ENCODE measurements around the gene MRPL34.

The MRPL34 gene

GRCh38 chr19:17309965-17310461, 4.3 kb downstream of the MRPL34 start:
- no peak for DNase-seq

GRCh38 chr19:17311455-17312188, 6.0 kb downstream of the MRPL34 start:
- DNase-seq: peak; percentile 50

- DNase-seq: no peak
Measured at GRCh38 chr19:17312189-17313113, 6.8 kb downstream of the MRPL34 start.

- no peak for DNase-seq
Measured at GRCh38 chr19:17314007-17314593, 8.4 kb downstream of the MRPL34 start.

- DNase-seq: no peak
Measured at GRCh38 chr19:17318966-17319365, 13.3 kb downstream of the MRPL34 start.

GRCh38 chr19:17319473-17320238, 14.0 kb downstream of the MRPL34 start:
- no peak for DNase-seq

GRCh38 chr19:17320435-17320834, 14.8 kb downstream of the MRPL34 start:
- DNase-seq: no peak

GRCh38 chr19:17321655-17322489, 16.2 kb downstream of the MRPL34 start:
- no peak for DNase-seq

- DNase-seq: no peak
Measured at GRCh38 chr19:17322854-17323253, 17.2 kb downstream of the MRPL34 start.

GRCh38 chr19:17323300-17323963, 17.8 kb downstream of the MRPL34 start:
- no peak for DNase-seq

- DNase-seq: no peak
Measured at GRCh38 chr19:17323964-17324332, 18.3 kb downstream of the MRPL34 start.

GRCh38 chr19:17324357-17325114, 18.9 kb downstream of the MRPL34 start:
- DNase-seq: no peak

- DNase-seq: no peak
Measured at GRCh38 chr19:17325133-17325532, 19.5 kb downstream of the MRPL34 start.

- DNase-seq: no peak
Measured at GRCh38 chr19:17325881-17326594, 20.4 kb downstream of the MRPL34 start.

GRCh38 chr19:17326595-17326966, 20.9 kb downstream of the MRPL34 start:
- no peak for DNase-seq

GRCh38 chr19:17327068-17327653, 21.5 kb downstream of the MRPL34 start:
- no peak for DNase-seq

GRCh38 chr19:17327654-17328516, 22.2 kb downstream of the MRPL34 start:
- no peak for DNase-seq
